ENCODE data around the gene TMA7B.

- TF ChIP-seq CTCF (conservative IDR thresholded peaks at IDR 0.05; ENCODE audit: low read depth, low read length) (no peak), EZH2 (IDR thresholded peaks at IDR 0.05; ENCODE audit: low read length, unreplicated experiment) (no peak)
Measured at GRCh38 chr22:39979048-39979447, 18.9 kb downstream of the TMA7B start.
